Stimulated activated naive CD4-positive, alpha-beta T cell treated with Interleukin-2 at 50 U/mL for 16 hours (primary cell): ENCODE measurements around the gene ASB13.

ENCODE experiments used
- DNase-seq: peaks from one replicate; lab custom pipeline; 2025; lab: John Stamatoyannopoulos, UW

Gene ASB13, protein sequence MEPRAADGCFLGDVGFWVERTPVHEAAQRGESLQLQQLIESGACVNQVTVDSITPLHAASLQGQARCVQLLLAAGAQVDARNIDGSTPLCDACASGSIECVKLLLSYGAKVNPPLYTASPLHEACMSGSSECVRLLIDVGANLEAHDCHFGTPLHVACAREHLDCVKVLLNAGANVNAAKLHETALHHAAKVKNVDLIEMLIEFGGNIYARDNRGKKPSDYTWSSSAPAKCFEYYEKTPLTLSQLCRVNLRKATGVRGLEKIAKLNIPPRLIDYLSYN

DNA sequence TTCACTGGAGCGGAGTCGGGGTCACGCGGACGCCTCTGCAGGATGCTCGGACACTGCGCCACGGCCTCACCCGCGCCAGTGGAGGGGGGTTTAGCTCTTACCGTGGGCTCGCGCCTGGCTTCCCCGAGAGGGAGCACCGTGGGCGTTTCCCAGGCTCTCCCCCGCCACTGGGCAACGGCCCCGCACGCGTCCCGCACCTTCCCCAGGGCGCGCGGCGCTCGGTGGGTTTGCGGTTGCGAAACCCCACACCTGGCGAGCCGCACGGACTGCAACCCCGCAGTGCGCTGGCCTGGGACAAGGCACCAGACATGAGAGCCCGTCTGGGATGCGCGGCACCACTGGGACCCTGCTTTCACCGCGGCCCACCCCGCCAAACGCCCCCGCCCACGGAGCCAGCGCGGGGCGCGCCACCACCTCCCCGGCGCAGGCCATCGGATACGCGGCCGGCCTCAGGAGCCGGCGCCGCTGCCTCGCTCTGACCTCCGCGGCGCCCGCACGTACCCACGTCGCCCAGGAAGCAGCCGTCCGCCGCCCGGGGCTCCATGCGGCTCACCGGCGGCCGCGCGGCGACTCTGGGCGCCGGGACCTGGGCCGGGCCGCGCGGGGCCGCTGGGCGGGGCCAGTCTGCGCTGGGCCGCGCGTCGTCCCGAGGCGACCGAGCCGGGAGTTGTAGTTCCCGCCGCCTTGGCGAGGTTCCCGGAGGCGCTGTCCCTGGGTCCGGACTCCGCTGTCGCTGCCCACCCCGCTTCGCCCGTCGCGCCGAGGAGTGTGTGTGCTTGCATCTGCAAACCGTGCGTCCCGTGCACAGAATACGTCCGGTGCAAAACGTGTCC lies at the start of gene ASB13:
TSS of gene ASB13 (minus strand) at position 588 of the 833 bp plus-strand sequence. CDS start at position 544, 44 bp downstream.
- peak; percentile 26 for DNase-seq

DNA sequence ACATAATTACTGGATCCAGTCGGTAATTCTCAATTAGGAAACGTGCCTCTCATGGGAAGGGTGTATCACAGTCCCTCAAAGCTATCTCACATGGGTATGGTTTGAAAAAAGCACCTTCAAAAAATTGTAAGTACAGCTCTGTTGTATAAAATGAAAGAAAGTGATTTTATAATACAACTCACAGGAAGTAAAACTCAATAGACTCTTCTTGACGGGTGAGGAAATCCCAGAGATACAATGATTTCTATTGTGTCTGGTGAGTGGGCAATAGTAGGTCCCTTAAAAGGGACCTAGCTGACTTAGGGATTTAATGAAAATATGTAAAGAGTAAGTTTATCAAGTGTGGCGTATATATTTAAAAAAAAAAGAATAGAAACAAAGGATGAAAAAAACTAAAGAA lies 45.2 kb upstream of the ASB13 start:
- no peak for DNase-seq

DNA sequence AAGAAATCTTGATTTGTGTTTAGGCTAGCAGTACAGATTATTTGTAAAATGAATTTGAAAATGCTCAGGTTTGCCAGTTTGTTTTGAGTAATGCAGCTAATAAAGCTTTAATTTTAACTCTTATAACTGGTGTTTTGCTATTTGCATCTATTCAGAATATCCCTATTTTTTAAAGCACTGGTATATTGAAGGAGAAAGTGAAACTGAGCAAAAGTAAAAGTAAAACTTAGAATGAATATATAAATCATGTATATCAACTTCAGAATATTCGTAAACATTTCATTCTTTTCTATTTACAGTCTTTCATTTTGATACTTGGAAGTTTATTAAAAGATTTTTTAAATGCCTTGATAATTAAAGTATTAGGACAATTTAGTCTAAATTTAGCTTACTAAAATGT lies 44.5 kb upstream of the ASB13 start:
- DNase-seq = no peak

DNA sequence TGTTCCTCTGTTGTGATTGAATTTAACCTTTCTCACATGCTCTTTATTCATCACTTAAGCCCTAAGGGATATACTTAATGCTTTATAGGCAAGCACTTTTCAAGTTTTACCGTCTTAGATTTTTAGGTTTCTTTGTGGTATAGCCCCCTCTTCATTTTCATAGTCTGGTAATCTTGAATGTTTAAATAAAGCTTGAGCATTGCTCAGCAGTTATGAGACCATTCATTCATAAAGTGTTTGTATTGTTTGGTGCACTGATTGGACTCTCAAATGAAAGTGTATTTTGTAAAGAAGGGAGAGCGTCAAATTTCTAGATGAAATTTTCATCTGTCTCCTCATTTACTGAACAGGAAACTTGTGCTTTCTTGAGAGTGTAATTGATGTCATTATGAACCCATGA lies 43.5 kb upstream of the ASB13 start:
- no peak for DNase-seq

DNA sequence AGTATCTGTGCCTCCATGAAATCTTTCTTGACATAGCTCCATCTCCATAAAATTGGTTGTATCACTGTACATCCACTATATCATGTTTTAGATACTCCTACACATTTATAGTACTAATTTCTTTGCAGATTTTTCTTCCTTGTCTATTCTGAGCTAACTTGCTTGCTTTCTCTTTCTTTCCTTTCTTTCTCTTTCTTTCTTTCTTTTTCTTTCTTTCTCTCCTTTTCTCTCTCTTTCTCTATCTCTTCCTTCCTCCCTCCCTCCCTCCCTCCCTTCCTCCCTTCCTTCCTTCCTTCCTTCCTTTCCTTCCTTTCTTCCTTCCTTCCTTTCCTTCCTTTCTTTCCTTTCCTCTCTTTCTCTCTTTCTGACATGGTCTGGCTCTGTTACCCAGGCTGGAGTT lies 42.0 kb upstream of the ASB13 start:
- DNase-seq = no peak

DNA sequence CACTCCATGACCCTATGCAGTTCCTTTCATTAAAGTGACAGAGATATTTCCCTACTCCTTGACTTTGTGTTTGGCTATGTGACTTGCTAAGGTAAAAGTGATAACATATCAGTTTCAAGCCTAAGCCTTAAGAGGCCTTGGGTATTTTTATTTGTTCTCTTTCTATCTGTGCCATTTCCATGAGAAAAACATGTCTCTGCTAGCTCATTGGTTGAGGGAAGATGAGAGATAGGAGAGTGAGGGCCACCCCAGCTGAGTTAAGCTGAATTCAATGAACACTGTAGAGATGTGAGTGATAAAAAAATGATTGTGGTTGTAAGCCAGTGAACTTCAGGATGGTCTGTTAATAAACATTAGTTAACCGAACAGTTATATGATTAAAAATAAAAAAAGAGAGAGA lies 31.7 kb upstream of the ASB13 start:
- DNase-seq = no peak

DNA sequence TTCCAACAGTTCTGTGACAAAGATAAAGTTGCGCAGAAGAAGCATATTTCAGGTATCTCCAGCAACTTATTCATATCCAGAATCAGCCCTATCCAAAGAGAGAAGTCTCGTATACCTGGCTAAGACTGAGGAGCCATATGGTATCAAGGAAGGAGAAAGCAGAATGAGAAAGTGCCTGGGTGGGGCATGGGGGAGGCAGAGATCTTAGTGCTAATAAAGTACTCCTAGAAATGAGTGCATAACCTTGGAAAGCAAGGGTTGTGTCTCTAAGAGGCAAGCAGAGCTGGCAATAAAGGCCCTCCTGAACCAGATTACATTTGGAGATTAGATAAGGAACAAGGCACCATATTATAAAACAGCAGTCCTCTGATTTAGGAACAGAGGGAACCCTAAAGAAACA lies 30.9 kb upstream of the ASB13 start:
- DNase-seq = no peak

DNA sequence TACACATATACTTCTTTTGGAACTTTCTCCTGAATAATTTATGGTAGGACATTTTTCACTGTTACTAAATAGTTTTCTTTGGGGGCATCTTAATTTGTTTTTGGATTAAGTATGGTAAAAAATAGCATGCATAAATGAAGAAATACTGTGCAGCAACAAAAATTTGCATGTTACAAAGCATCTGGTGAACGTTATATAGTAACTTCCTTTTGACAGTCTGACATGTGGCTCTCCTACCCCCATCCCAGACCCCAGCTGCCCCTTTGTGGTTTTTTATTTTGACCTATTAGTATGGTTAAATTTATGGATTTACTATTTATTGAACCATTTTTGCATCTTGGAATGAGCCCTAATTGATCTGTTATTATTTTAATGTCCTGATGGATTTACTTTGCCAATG lies 28.2 kb upstream of the ASB13 start:
- DNase-seq = no peak

DNA sequence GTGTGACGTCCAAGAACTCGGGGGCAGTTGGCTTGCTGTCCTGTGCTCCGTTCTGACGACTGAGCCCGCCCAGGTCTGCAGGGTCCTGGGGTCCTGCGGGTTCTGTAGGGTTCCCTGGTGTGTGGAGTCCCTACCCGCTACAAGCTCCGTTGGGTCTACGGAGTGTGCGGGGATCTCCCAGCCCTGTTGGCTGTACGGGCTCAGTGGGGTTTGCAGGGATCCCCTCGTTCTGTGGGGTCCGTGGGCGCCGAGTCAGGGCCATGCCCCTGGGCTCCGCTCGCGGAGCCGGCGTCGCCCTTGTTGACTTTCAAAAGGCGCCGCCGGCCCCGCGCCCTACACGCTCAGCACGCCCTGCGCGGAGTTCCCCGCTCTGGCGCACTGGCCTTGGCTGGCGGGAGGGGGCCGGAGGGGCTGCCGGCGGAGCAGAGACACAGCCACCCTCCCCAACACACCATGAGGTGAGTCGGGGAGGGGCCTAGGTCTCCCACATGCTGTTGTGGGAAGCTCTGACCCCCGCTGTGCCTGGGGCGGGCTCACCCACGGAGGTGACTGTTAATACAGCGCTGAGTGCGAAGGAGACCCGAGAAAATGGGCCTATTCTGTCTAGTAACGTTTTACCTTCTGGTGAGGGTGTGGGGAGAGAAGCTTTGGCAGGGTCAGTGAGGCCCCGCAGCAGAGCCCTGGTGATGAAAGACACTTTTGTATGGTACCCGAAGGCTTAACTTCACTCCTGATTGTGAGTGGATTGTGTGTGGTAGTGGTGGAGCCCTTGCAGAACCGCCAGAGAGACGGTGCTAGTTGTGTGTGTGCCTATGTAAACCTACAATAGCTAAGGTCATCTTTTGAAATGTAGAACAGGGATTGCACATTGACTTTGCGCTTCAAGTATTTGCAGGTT lies 26.3 kb upstream of the ASB13 start:
- DNase-seq = peak; percentile 43

DNA sequence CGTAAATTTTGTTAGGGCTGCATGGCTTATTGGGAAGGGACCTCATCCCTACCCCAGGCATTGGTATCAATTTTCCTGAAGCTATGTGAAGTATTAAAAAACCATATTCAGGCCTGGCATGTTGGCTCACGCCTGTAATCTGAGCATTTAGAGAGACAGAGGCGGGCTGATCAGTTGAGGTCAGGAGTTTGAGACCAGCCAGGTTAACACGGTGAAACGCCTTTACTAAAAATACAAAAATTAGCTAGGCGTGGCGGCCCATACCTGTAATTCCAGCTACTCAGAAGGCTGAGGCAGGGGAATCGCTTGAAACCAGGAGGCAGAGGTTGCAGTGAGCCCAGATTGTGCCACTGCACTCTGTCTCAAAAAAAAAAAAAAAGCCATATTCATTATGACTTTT lies 25.4 kb upstream of the ASB13 start:
- DNase-seq = no peak

DNA sequence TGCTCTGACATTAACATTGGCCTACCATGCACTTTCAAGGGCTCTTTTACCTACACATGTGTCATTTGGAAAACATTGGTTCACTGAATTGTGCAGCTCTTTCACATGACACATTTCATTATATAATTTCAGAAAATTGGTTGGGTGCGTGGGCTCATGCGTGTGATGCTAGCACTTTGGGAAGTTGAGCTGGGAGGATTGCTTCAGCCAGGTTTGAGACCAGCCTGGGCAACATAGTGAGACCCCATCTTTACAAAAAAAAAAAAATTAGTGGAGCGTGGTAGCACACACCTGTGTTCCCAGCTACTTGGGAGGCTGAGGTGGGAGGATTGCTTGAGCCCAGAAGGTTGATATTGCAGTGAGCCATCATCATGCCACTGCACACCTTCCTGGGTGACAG lies 22.2 kb upstream of the ASB13 start:
- no peak for DNase-seq

DNA sequence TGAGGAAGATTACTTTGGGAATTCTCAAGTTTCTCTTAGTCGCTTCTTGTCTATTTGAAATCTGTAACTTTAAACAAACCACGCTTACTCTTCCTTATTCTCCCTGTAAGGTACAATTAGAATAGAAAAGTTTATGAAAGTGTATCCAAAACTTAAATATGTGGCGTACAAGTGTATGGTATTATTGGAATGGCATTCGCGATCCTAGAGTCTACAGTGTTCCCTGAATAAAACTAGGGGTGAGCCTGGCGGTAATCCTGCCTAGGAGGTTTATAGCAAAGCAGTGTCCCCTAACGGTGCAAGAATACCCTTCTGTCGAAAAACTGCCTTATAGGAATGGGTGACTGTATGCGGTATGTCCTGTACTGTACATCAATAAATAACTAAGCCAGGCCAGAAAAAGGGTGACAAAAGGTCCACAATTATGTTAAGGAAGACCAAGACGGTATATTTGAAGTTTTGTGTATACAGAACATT lies 19.4 kb upstream of the ASB13 start:
- DNase-seq = no peak

DNA sequence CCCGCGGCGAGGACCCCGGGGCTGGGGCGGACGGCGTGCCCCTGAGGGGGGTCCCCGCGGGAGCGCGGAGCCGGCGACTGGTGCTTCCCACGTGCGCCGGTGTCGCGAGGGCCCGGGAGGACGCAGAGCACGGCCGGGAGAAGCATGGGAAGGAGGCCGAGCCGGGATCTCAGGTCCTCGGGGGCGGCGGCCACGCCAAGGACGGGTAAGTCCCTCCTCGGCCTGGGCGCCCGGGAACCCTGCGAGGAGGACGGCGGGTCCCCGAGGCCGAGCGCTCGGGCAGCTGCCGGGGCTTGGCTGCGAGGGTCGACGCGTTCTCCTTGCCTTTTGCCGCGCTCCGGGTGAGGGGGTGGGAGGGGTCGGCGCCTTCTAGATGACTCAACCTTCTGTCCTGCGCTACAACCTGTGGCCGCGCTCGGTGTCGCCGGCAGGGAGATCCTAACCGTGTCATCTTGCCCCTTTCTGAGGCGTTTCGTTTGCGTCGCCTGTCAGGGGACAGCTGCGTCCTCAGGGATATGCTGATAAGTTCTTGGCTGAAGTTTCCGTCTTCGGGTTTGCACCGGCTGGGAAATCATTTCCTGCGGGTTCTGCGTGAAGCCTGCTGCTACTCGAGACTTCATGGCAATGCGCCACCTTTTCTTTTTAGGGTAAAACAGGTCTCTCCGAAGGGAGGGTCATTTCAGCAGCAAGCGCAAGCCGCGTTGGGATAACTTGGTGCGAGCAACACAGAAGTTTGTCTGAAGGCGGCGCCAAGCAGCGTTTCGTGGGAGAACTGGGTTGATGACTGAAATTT lies 18.8 kb upstream of the ASB13 start:
- DNase-seq = peak; percentile 72

DNA sequence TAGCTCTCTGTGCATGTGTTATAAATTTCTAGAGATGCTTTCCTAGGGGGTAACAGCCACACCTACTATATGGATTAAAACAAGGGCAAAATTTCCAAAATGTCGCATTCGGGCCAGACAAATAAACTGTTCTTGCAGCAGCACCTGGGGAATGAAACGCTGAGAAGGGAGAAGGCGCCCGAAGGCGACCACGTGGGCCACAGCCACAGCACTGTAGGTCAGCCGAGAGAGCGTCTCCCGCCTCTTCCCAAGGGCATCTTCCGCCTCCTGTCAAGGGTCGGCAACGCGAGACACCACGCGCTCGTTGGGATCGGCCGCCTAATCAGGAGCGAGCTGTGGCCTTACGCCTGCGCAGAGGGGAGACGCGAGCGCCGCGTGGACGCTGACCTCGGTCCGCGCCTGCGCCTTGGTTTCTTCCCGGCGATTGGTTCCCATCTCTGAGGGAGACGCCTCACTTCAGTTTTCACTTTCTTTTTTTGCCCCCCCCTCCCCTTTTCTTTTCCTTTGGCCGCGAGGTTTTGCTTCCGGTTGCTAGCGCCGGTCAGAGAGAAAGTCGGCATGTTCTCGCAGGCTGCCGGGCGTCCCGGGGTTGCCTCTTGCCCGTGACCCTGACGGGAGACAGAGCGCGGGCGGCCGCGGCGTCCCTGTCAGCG lies 18.0 kb upstream of the ASB13 start, which contains the start of gene TASOR2:
TSS of gene TASOR2 (plus strand) at position 521 of the 653 bp plus-strand sequence. CDS start 35,805 bp downstream, outside the sequence.
- DNase-seq = peak; percentile 95

DNA sequence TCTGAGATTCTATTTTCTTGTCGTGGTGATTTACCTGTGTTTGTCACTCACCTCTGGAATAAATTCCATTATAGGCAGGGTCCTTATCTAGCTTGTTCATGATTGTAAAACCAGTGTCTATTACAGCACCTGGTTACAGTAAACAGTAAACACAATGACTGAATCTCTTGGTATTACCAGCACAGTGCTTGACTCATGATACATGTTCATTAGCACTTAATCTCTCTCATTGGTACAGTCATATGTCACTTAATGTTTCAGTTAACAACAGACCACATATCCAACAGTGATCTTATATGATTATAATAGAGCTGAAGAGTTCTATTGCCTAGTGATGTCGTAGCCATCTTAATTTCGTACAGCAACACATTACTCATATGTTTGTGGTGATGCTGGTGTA lies 16.7 kb upstream of the ASB13 start:
- DNase-seq = no peak

DNA sequence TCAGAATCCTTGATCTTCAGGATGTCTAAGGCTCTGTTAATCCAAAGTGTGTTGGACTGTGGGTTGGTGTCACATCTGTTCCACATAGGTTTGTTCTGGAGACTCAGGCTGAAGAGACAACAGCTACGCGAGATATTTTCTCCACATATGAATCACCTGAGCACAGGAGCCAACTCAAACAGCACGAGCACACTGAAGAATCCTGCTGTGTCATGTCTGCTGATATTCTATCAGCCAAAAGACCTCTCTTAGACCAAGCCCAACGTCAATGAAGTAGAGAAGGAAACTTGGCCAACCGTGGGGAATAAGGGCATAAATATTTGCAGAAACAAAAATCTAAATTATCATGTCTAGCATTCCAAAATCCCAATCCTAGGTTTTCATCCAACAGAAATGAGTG lies 15.5 kb upstream of the ASB13 start:
- no peak for DNase-seq

DNA sequence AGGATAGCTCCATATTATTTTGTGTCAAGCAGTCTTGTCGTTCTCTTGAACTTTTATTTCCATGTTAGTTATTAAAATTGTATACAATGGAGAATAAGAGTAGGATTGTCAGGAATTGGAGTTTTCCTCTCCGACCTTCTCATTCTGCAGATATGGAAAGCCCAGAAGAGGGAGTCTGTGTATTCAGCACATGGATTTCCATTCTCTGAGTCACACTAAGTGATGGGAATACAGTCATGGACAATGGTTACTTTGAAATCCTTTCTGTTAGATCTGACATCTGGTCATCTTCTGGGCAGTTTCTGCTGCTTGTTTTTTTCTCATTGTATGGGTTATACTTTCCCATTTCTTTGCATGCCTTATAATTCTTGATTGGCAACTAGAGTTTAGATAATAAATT lies 13.2 kb upstream of the ASB13 start:
- no peak for DNase-seq

DNA sequence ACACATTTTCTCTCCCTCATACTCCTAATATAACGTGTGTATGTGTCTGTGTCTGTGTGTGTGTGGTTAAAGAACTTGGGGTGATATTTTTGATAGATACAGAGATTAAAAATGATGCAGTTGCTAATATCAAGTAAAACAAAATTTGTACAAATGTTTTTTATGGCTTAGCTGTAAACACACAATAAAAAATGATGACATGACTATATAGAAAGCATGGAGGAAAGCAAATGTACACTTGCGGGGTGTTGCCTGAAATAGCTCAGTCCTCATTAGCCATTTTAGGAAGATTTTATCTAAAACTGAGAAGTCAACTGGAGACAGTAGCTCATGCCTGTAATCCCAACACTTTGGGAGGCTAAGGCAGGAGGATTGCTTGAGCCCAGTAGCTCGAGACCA lies 12.6 kb upstream of the ASB13 start:
- DNase-seq = no peak

DNA sequence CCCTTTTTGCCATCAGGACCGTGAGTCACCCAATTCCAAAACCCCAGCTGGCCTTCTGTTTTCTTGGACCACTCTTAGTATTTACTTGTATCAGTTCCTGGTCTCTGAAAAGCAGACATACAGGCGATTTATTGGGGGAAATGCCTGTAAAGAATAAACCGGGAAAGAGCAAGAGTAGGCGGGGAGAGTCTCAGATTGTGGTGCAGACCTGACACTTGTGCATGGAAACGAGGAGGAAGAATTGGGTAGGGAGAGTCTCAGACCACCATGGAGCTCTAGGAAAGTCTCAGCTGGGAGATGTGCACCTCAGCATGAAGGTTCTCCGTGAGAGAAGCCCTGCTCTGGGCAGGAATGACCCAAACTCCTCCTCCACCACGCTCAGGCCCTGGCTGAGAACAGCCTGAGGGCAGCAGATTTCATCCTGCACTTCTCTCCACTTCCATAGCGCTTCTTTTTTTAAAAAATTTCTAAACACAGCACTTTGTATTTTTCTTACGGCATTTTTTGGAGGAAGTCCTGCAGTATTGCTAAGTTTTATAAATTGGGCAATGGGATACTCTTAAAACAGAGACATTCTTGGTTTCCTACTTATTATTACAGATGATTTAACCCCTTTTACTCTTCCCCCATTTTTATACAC lies 12.1 kb upstream of the ASB13 start:
- no peak for DNase-seq

DNA sequence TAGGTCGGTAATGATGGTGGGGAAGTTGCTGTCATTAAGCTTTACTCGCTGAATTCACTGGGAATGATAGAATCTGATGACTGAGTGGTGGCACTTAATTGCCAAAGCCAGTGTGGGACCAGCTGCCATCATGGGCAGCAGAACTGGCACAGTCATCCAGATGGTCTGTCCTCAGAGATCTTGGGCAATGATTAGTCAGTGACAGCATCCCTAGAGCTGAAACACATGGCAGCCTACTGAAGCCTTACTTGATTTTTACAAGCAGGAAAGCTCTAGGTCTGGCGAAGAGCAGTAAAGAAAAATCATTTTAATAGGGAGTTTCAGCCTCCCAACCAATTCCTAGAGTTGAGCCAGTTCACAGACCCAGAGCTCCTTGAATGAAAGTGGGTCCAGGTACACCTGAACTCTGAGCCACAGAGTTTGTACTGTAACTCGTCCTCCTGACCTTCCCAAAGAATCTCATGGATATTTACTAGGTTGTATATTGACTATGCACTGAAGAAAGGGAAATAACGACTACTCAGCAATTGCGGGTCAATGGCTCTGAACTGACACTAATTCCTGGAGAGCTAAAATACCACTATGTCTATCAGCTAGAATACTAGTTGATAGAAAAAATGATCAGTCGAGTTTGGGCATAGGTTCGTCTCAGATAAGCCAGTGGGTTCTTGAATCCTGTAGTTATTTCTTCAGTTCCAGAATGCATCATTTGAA lies 4.4 kb upstream of the ASB13 start:
- no peak for DNase-seq
